Activated CD4-positive, CD25-positive, alpha-beta regulatory T cell treated with anti-CD3 and anti-CD28 coated beads, Interleukin-2, amount 50 U/mL, for 24 hours (primary cell): Measurements from ENCODE around the gene ZIC5.
"Not testable (repeated sequence)": the region's sequence is repeated elsewhere in the genome, so short reads cannot be mapped to it uniquely, and the experiment has no call there.

ENCODE experiments used
- ATAC-seq, 2 donors: fragments of 150-1000 bp; cut with Tn5 transposase; one replicate each; pipeline ENCODE4 v1.10.0; 2021; ENCODE audit warnings: mild to moderate bottlenecking in 1 of 2, moderate library complexity in 1 of 2

Gene ZIC5

DNA sequence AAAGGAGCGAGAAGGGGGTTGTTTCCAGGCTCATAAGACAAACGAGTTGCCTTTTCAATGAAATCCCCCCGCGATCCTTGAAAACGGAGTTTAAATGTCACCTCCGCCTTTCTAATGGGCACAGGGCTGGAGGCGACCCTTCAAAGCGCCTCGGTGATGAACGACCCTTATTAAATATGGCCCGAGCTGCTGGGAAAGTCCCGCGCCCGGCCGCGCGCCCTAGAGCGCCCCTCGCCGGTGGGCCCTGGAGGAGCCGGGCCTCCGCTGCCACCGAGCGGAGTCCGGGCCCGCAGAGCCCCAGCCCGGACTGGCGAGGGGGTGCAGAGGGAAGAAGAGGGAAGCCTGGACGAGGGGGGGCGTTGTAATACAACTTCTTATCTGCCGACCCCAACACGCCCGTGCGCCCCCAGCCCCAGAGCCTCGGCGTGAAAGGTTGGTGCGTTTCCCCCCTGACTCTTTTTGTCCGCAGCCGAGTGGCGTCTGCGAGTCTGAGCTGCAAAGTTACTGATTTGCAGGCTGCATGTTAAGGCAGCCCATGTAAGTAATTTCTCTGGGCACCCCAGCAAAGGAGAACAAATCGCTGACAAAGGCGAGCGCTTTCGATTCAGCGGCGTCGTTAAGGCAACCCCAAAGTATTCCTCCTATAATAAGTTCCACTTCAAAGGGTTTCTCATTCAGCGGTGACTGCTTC lies 11.9 kb downstream of the ZIC5 start:
- no peak for ATAC-seq

DNA sequence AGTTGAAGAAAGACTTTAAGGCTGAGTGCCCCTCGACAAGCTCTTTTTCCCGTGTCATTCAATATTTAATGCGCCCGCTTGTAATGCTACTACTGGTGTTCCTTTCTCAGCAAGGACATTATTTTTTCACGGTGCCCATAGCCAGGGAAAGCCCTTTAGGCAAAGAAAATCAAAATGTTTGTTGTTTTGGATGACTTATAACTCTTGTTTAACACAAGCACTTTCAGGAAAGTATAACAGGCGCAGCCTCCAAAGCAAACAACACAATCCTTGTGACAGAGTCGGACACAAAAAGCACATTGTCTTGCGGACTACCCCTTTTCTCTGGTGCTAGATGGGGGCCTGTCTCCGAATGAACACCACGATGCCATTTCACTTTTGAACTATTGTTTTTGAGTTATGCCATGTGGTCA lies 12.4 kb downstream of the ZIC5 start:
- ATAC-seq = no peak

DNA sequence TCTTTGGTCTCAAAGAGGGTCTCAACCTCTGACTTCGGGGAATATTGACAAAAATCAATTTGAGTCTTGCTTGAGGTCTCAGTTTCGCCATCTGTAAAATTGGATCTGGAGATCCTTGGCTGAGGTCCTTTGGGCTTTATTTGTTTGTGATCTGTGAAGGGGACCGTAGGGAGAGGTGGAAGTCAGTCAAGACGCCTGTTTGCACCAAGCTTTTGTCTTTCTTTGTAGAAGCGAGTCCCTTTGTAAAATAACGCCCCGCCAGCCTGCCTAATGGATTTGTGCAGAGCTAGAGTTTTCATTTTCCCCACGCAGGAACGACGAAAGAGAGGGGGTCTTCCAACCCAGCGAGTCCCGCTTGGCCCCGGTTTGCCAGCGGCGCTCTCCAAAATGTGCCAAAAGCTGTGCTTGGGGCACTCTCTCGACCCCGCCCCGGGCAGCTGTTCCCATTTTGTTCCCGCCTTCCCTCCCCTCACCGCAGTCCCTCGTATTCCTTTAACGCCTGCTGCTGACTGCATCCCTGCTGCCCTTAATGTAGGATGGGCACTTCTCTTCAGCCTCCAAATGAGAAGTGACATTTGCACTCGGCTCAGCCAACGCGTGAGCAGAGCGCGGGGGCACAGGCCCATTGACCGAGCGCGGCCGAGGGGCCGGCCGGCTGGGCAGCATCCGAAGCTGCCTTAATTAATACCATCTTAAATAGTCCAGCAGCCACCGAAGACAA lies 13.0 kb downstream of the ZIC5 start:
- no peak for ATAC-seq

DNA sequence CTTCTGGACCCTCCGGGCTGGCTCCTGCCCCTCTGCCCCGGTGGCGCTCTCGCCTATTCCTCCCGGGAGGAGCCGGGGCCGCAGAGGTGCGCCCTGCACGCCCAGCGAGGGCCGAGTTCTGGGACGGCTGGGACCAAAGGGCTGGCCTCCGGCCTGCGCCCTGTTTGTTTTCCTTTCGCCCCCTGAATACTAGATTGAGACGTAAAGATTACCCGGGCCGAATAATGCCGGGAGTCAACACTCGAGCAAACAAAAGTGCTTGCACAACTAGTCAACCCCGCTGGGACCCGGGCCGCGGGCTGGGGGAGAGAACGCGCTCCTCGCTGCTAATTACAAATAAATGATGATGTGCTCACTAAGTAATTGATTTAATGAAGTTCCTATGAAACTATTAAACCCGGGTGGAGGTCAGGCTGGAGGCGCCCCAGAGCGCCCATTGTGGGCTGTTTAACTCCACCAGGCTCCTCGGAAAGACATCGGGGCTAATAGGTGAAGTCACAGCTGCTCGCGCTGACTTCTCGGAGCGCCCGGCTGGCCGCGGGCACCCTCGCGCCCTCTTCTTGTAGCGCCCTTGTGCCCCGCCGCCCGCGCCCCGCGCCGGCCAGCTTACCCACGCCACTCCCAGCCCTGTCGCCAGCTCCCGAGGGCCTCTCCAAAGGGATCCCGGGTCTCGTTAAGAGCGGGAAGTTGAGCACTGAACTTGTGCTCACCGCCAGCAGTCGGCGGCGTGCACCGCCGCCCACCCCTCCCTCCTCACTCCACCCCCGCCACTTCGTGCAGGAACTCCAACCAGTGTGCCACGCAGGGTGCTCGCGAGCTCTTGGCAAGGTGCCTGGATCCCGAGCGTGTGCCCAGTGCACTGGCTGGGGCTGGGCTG lies 14.9 kb downstream of the ZIC5 start:
- no peak for ATAC-seq

DNA sequence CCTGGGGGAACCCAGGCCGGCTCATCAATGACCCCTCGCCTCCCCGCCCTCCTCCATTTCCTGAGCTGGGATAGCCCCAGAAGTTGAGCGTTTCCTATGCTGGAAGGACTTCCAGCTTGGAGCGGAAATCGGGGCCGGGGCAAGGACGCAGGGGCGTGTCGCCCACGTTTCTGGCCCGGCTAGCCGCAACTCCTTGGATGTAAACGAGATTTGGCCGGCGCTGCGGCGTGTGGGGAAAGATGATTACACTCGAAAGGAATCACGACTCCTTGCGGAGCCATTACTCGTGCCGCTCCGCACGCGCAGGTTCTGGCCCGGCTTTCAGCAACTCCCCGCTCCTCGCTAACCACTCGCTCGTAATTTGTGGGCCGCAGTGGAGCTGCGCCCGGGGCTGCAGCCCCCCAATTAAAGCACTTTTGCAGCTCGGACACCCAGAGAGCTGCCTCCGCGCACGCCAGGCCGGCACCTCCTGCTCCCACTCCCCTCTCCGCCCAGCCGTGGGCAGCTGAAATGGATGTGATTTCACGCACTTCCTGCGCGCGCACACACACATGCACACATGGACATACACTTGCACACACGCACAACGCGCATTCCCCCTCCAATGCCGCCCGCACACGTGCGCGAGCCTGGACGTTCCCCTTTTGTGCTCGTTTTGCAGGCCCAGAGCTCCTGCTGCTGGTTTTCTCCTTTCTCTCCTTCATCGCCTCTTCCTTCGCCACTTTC lies 15.7 kb downstream of the ZIC5 start:
- no peak for ATAC-seq

DNA sequence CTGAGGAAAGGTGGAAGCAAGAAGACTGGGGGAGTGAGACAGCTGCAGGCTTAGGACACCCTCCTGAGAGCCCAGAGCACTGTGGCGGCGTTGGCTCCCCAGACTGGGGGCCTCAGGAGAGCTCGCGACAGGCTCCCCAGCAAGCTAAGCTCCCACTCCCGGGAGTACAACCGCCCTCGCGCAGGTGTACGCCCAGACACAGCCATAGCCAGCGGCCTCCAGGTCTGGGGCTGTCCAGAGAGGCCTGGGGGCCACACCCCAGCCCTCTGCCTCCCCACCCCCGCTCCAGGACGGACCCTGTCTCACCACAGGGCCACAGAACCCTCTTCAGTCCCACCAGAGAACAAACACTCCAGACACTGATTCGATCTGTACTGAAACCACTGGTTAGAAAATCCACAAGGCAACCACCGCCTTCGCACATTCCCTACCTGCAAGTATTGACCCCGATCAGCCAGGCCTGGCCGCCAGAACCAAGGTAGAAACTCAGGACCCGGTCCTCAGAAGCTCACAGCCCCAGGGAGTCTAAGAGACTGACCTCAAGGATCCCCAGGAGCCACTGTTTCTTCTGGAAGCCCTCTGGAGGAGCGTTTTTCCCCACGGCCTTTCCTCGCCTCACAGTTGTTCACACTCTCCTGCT lies 16.3 kb downstream of the ZIC5 start:
- ATAC-seq = no peak

DNA sequence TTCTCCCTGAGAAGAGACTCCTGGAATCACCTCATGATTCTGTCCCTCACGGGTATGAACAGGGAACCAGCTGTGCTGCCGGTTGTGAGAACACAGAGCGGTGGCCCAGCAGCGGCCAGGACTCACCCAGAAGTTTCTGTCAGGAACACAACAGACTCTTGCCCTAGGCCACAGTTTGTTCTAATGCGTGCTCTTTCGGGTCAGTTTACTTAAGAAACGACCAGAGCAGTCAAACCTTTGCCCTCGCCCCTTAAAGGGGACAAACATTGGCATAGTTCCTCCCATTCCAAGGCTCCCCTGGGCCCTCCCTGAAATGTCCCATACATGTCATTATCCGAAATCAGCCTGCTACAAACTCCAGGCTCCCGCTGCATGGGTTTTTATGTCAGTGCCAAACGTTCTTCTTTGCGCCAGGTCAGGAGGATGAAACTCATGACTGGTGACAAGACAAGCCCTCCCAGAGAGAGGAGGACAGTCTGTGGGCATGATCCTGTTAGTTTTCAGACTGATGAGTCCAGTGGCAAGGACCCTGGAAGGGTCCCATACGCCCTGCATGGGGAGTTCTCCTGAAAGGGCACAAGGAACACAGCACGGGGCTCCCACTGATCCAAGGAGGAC lies 18.3 kb downstream of the ZIC5 start:
- no peak for ATAC-seq

DNA sequence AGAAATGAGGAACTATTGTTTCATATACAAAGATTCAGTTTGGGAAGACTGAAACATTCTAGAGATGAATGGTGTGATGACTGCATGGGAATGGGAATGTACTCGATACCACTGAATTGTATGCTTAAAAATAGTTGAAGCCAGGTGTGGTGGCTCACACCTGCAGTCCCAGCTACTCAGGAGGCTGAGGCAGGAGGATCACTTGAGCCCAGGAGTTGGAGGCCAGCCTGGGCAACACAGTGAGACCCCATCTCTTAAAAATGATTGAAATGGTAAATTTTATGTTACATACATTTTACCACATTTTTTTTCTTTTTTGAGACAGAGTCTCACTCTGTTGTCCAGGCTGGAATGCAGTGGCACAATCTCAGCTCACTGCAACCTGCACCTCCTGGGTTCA lies 19.9 kb downstream of the ZIC5 start:
- ATAC-seq = not testable (repeated sequence)

DNA sequence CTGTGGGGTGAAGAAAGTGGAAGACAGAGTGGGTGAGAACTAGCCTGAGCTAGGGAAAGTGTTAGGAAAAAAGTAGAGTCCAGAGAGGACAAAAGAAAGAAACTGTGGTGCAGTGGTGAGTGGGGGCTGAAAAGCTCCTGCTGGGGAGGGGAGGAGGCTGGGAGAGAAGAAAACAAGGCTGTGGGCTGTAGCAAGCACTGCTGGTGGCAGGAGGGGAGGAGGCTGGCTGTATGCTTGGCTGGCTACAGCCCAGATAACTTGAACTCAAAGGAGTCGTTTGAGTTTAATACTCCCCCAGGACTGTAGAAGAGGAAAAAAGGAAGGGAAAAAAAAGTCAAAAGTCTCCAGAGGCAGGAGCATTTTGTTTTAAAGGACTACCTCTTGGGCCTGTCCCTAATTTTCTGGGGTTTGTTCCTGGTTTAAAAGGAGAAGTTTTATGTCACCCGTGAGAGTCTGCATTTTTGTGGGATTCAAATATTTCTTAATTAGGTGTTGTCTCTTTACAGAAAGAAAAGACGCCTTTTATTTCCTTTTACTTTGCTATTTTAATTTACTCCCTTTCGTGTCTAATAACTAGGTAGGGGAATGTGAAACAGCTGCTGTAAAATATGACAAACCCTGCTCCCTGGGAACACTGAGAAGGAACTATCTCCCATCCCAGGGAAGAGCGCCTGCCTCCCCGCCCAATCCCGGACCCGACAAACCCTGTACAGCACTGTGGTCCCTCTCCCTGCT lies 21.7 kb downstream of the ZIC5 start:
- no peak for ATAC-seq

DNA sequence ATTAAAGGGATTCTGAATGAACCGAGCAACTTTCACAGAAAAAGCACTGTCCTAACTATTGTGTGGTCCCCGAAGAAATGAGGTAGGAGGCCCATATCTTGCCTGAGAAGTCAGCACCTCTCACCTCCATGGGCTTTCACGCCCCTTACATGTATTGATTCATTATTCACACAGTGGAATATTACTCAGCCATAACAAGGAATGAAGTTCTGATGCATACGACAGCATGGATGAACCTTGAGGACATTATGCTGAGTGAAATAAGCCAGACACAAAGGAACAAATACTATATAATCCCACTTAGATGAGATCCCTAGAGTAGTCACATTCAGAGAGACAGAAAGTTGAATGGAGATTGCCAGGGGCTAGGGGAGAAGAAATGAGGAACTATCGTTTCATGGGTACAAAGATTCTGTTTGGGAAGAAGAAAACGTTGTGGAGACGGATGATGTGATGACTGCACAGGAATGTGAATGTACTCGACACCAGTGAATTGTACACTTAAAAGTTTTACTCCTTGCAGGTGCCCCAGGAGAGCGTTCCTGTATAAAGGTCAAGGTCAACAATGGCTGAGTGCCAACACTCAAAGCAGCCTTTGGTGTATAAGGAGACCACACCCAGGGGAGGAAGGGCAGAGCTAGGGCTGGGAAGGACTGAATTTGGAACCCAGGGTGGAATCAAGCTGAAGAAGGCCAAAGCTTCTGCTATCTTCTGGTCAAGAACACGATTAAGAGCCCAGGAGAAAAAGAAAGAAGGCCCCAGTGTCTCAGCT lies 22.5 kb downstream of the ZIC5 start:
- no peak for ATAC-seq

DNA sequence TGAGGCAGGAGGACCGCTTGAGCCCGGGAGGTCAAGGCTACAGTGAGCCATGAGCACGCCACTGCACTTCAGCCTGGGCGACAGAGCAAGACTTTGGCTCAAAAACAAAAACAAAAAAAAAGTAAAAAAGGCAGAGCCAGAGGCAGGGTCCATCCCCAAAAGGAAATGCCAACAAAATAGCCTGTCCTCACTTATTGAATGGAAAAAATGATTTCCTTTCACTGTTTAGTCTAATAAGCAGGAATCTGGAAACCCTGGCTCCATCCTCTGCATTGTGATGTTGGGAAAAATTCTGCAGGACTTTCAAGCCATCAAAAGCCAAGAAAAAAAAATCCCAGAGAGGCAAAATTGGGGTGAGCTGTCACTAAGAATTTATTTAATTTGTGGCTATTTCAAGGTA lies 23.2 kb downstream of the ZIC5 start:
- no peak for ATAC-seq

DNA sequence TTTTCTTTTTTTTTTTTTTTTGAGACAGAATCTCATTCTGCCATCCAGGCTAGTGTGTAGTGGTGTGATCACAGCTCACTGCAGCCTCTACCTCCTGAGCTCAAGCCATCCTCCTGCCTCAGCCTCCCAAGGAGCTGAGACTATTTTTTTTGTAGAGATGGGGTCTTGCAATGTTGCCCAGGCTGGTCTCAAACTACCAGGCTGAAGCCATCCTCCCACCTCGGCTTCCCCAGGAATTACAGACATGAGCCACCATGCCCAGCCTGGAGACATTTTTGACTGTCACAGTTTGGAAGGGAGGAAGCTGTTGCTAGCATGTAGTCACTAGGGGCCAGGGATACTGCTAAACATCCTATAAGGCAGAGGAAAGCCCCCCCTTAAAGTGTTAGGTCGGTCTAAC lies 23.9 kb downstream of the ZIC5 start:
- ATAC-seq = no peak

DNA sequence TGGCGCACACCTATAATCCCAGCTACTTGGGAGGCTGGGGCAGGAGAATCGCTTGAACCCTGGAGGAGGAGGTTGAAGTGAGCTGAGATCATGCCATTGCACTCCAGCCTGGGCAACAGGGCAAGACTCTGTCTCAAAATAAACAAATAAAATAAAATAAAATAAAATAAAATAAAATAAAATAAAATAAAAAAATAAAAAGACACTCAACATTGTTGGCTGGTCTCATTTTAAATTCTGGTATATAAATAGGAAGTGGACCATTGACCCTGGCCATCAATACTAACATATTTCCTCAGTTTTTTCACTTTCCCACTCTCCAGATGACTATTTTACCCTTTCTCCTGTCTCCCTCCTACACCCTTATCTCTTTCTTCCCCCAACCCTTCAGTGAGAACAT lies 26.1 kb downstream of the ZIC5 start:
- ATAC-seq = not testable (repeated sequence)

DNA sequence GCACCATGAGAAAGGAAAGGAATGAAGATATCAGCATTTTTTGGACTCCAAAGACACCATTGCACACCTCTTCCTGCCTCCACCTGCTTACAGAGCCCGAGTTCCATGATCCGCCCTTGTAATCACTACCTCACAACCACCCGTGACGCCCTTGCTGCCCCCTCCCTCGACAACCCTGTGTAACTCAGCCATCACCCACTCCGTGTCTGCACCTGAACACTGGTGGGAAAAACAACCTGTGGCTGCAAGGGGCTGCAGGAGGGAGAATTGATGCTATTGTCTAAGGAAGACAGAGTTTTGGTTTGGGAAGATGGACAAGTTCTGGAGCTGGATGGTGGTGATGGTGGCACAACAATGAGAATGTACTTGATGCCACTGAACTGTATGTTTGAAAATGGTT lies 27.0 kb downstream of the ZIC5 start:
- ATAC-seq = no peak

DNA sequence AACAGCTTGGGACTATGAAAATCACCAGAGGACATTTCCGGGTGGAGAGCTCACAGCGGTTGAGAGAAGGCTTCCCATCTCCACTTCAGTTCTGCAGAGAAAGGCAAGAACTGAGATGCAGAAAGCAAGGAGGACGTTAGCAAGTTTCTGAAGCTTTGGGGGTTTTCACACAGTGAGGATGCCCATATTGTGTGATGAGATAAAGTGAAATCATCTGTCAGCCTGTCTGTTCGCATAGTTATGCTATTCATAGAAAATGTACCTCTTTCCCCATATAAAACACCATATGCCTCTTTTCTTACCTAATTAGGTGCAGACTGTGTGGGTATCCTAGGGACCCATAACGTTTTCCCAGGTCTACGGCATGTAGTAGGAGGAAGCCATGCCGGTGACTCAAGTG lies 27.5 kb downstream of the ZIC5 start:
- no peak for ATAC-seq

DNA sequence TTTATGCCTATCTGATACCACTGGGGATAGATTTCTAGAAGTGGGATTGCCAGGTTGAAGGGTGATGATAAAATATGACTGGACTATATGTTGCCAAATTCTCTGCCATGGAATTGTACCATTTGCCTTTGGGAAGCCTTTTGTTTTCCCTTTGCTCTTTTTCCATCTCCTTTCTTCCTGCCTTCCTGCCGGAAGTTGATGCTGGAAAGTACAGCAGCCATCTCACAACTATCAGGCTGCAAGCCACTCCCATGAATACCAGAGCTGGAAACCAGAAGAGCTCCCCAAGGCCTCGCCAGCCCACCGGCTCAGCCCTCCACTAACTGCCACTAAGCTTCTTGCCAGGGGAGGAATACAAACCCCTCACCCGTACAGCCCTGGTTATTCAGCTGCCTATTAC lies 29.7 kb downstream of the ZIC5 start:
- no peak for ATAC-seq

DNA sequence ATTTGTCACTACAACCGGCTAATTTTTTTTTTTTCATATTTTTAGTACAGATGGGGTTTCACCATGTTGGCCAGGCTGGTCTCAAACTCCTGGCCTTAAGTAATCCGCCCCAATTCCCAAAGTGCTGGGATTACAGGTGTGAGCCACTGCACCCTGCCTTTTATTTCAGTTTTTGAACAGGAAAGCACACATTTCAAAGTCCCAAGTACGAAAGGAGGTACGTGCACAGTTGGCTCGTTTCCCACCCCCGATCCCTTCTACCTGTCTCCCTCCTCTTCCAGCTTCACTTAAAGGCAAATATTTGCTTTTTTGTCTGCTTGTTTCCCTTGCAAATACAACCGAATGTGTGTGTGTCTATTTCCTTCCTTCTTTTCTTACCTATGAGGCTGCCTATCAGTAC lies 30.5 kb downstream of the ZIC5 start:
- ATAC-seq = no peak

DNA sequence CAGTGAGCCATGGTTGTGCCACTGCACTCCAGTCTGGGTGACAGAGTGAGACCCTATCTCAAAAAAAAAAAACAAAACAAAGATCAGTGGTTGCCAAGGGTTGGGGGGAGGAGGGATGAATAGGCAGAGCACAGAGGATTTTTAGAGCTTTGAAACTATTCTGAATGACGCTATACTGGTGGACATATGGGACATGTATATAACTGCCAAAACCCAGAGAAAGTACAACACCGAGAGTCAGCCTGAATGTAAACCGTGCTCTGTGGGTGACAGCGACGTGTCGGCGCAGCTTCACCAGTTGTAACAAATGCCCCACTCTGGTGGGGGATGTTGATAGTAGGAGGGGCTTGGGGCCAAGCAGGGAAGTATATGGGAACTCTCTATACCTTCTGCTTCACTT lies 32.9 kb downstream of the ZIC5 start:
- ATAC-seq = no peak

DNA sequence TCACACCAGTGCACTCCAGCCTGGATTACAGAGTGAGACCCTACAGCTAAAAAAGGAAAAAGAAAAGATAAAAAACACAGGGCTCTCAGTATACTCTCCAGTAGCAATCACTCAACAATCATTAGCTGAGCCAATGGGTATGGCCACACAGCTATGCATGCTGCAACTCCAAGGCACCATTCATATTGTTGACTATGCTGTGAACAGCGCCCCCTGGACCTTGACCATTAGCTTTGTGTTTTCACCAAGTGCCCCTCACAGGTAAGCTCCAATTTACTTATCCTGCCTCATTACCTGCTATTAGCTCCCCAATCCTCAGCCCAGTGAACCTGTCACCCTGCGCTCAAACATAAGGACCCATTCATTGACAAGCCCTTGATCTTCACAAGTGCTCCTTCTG lies 35.8 kb downstream of the ZIC5 start:
- no peak for ATAC-seq

DNA sequence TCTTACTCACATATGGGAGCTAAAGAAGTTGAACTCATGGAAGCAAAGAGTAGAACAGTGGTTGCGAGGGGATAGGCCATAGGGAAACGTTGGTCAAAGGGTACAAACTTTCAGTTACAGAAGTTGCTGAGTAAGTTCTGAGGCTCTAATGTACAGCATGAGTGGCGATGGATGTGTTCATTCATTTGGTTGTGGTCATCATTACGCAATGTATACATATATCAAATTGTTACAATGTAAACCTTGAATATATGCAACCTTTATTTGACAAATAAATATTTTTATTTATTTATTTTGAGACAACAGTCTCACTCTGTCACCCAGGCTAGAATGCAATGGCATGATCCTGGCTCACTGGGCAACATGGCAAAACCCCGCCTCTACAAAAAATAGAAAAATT lies 38.7 kb downstream of the ZIC5 start:
- no peak for ATAC-seq

DNA sequence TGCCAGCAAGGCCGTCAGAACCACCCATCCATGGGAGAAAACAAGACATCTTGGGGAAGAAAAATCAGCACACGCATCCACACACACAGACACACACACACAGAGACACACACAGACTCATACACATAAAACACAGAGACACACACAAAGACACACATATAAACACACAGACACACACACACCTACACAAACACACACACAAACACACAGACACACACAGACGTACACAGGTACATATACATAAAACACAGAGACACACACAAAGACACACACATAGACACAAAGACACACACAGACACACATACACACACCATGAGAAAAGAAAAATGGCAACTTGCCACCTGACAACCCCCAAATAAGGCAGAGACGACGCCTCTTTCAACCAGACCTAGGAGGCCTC lies 40.6 kb downstream of the ZIC5 start:
- no peak for ATAC-seq
